Hematopoietic multipotent progenitor cell treated with erythropoietin and hydrocortisone succinate and interleukin-3 and kit ligand, for 17 days (in vitro differentiated cells): ENCODE measurements around the gene TMEM123.

Experiments
- DNase-seq: peaks from one replicate; pipeline ENCODE4 v3.0.0-alpha.2; 2015; ENCODE audit warnings: low spot score

TMEM123 gene

GRCh38 chr11:102359372-102359771, 93.2 kb downstream of the TMEM123 start:
- no peak for DNase-seq

- DNase-seq = no peak
Observed at GRCh38 chr11:102357116-102357515, 95.4 kb downstream of the TMEM123 start.

- DNase-seq = peak; percentile 74
Observed at GRCh38 chr11:102347462-102348370, 104.8 kb downstream of the TMEM123 start.

GRCh38 chr11:102346748-102347461, 105.7 kb downstream of the TMEM123 start, which contains the start of gene BIRC2:
TSS of gene BIRC2 (plus strand) at chr11:102347214. CDS start at chr11:102349855, 2,641 bp downstream.
- peak; percentile 95 for DNase-seq

GRCh38 chr11:102346456-102346747, 106.2 kb downstream of the TMEM123 start:
- no peak for DNase-seq
